ENCODE measurements around the gene NPEPL1.
A peak's percentile ranks its signal among the peaks of the same experiment; 100 is the strongest.

The NPEPL1 gene

GRCh38 chr20:58685988-58686387 is 6.6 kb upstream of the NPEPL1 start:
- no peak for DNase-seq

GRCh38 chr20:58688414-58688813 is 4.2 kb upstream of the NPEPL1 start:
- no peak for DNase-seq

DNA sequence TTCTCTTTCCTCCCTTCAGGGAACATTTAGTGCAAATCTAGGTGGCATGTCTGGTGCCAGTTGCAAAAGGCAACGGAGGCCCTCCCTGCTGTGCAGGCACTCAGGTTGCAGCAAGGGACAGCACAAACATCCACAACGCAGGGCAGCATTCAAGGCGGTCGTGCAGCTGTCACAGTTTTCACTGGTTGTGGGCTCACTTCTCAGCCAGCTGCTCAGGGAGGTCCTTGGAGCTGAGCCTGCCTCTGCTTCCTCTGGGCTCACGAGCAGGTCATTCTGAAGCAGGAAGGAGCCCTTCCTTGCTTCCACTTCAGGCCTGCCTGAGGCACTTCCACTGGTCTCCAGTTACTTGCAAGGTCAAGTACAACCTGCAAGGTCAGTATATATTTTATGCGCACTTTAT is 3.8 kb upstream of the NPEPL1 start:
- peak; percentile 17 for DNase-seq

DNA sequence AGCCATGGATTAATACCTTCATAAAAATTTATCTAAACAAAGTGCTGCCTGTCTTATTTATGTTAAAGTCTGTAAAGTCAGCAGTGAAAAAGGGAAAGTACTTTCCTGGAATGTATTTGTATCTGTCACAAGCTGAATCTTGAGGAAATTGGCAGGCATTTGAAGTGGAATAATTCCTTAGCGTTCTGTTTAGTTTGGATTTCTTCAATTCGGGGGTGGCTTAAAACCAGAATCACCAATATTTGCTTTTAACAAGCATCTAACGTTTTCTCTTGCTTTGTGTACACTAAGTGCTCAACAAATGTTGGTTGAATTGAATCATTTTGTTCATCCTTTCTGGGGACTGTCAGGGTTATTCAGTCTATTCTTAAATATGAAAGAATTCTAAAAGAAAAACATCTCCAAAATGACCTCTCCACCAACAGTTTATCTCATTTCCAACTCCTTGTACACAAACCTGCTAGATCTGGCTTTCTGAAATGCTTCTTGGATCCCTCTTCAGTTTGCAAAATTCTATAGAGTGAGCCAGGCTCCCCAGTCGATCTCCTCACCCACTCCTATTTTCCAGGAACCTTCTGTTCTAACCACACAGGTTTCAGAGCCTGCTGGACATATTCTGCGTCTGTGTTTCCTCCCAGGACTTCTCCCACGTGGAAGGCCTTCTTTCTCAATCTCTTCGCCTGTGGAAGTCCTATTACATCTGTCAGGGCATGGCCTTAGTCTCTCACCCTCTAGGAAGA is 2.0 kb upstream of the NPEPL1 start:
- no peak for DNase-seq

DNA sequence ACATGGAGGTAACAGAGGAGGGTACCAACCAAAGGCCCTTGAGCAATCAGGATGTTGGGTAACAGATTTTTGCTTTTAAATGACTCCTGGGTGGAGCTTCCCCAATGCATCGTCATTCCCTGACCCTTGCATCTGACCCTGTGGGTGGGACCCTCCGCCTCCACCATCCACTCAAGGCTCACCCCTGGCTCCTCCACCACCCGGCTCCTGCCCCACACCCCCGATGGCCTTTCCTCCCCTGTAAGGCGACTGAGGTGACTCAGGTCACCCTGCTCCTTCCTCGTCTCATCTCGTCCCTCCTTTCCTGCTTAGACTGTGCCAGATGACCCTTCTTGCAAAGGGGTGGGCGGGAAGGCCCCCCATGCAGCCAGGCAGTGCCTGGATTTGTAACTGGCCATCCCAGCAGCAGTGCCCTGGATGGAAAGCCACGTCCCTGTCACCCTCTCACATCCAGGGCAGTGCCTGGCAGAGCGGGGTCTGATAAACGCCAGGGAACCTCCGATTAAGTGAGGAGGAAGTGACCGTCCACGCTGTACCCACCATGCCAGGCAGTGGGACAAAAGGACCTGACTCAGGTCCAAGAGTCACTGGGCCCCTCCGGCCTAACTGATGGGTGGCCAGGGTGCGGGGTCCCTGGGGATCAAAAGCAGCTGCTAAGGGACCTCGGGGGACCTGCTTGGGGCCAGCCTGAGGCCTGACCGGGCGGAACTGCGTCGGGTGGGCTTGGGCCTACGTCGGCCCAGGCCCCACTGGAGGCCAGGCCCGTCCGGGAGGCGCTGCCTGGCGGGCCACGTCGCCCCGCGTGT is 624 bp upstream of the NPEPL1 start:
- DNase-seq: no peak

- no peak for DNase-seq
These were observed 816 bp downstream of the NPEPL1 start for GRCh38 chr20:58693226-58694006.

- no peak for DNase-seq
These were observed 1.9 kb downstream of the NPEPL1 start for GRCh38 chr20:58694241-58695083.

- no peak for DNase-seq
These were observed 2.6 kb downstream of the NPEPL1 start for GRCh38 chr20:58695084-58695722.

- DNase-seq: no peak
These were observed 3.3 kb downstream of the NPEPL1 start for GRCh38 chr20:58695895-58696375.

- no peak for DNase-seq
These were observed 3.9 kb downstream of the NPEPL1 start for GRCh38 chr20:58696411-58696961.

DNA sequence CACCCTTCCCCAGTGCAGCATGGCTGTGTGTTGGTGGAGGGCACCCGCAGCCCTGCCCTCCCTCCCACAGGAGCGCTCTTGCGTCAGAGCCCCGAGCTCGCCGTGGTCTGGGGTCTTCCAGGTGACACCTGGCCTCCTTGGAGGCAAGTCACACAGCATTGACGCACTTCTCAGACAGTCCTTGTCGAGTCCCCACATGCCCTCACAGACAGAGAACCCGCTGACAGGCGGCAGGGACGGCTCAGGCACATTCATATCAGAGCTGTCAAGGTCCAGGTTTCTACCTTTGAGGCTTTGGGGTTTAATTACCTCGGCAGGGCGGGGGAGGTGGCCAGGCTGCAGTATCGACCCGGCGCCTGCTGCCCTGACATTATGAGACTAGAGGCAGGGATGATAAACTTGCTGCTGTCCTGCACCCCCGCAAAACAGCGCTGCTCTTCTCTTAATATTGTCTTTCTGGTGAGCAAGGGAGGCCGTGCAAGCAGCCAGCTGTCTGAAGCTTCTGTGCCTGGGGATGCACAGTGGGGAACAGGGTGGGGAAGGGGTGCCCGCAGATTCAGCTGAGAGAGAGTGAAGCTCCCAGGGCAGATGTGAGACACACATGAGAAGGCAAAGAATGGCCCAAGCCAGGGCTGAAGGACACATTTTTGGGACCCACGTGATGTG is 4.7 kb downstream of the NPEPL1 start:
- no peak for DNase-seq

DNA sequence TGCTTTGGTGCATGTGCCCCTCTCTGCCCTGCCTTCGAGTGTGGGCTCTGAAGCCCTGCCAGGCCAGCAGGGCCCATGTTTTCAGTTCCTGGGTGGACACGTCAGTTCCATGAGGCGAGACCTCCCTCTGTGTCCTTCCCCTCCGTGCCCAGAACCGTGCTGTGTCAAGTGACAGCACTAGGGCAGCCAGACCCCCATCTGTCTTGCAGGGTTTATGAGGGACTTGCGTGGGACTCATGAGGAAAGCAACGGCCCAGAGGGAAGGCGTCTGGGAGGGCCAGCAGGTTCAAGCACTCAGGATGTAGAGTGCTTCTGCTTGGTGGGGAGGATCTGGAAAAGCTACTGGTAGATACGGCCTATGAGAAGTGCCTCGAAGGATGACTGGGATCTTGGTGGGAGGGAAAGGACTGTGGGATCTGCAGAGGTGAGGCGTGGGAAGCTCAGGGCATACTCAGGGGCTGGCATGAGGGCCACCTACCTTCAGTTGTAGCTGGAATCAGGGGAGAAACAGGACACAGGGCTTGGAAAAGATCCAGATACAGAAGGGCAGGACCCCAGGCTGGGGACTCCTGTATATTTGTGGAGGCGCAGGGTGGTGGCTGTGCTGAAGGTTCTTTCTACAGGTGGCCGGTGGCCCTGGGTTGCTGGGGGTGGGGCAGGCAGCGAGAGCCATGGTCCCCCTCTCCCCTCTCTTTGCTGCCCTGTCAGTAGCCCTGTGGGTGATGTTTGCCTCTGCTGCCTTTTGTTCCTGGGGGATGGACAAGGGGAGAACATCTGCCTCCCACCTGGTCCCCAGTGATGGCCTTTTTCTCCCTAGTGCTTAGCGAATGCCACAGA is 5.5 kb downstream of the NPEPL1 start:
- DNase-seq: no peak

GRCh38 chr20:58698741-58699622 is 6.4 kb downstream of the NPEPL1 start:
- no peak for DNase-seq

DNA sequence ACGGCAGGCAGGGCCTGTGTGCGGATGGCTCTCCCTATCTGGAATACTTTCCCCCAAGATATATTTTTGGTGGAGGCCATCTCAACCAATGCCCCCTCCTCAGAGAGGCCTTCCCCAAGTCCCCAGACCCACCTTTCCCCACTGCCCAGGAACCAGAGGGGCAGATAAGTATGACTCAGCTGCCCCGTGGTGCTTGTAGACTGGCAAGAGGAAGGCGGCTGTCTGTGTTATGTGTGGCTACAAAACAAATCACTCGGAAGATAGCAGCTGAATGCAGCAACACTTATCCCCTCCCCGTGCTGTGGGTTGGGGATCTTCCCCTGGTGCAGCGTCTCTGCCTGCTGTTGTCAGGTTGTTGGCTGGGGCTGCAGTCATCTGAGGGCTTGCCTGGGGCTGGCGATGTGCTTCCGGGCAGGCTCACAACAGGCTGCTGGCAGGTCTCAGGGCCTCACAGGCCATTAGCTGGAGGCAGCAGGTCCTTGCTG is 7.1 kb downstream of the NPEPL1 start:
- DNase-seq: no peak

DNA sequence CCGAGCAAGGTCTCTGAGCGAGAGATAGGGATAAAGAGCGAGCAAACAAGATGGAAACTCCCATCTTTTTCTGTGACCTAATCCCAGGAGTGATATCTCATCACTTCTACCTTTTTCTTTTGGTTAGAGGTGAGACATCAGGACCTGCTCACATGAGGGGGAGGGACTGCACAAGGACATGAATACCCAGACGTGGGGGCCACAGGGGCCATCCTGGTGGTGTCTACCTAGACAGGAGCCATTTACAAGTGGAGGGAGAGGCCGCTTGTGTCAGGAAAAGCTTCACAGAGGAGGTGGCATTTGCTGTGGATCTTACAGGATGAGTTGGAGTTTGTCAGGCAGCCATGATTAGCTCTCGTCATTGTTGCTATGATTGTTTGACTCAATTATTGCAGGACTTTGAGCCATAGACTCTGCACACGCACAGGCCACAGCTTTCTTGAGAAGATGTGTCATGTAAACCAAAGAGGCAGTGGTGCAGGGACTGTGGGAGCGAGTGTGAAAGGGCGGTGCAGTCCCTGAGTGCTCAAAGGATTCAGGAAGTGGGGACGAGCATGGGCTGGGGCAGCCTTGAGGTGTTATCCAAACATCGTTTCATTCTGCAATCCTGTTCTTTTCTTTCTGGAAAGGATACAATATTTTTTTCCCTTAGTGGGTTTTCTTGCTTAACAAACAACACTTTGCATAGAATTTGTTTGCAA is 7.7 kb downstream of the NPEPL1 start:
- DNase-seq: no peak

DNA sequence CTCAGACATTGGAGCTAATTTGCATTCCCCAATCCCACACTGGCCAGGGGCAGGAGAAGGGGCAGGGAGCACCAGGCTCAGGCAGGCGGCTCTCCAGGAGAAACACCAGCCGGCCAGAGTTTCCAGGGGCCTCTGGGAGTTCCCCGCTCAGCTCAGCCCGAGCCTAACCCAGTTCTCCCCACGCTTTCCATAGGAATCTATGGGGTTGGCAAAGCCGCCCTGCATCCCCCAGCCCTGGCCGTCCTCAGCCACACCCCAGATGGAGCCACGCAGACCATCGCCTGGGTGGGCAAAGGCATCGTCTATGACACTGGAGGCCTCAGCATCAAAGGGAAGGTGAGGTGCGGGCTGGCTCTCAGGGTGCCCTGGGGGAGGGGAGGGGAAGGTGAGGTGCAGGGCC is 8.2 kb downstream of the NPEPL1 start:
- no peak for DNase-seq

DNA sequence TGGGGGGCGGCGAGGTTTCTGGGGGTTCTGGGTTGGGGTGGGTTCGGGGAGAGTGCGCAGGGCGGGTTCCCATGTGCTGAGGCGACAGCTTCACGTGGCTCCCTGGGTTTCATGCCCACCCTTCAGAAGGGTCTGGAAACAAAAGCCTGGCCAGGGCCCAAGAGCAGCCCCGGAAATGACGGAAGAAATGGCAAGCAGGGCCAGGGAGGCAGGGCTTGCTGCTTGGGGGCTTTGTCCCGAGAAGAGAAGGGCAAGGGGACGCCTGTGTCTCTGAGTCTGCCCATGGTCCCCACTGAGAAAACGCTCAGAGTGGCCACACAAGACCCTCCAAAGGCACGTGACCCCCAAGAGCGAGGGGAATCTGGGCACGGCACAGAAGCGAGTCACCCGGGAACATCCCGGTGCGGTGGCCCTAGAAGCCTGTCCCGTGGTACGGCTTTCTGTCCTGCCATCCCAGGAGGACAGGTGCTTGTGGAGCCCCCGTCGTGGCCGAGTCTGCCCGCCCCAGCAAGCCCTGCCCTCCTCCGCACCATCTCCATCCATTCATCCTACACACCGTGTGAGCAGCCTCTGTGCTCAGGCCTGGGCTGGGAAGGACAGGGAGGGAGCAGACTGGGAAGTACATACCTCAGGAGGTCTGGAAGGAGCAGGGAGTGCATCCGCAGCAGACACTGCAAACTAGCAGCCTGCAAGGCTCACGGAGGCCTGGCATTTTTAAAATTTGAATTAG is 9.0 kb downstream of the NPEPL1 start:
- no peak for DNase-seq

GRCh38 chr20:58702161-58702510 is 9.5 kb downstream of the NPEPL1 start:
- no peak for DNase-seq

Measured in NCI-H524 treated with DMSO at 0.1 percent for 48 hours (cell line).